Sciatic nerve (tissue), 2 donors: ENCODE results near the gene ZNF563. TPM values are rescaled to one million over a fixed set of nuclear protein-coding genes. Genes with fewer than 3 reads are reported as not detected.
"Not testable (repeated sequence)": the region's sequence is repeated elsewhere in the genome, so short reads cannot be mapped to it uniquely, and the experiment has no call there.

Experiments
- ATAC-seq: fragments of 200-7000 bp; cut with Tn5 transposase; one replicate; pipeline ENCODE4 v1.9.1; 2020; ENCODE audit warnings: mild to moderate bottlenecking, moderate library complexity
- DNase-seq: peaks from one replicate; pipeline ENCODE4 v3.0.0-alpha.2; 2020; ENCODE audit warnings: low spot score
- intact Hi-C: fragments of 100-400 bp; cut with DNase I; formaldehyde crosslinking; loops from one replicate; pipeline ENCODE4 v1.14.2; 2022
- total RNA-seq: library from RNA; stranded (reverse); fragmentation: NEBNext Ultra II Directional; extraction: Animal tissue kit (Norgen Biotek cat#: 25700); gene quantifications from one replicate; pipeline ENCODE4 v1.2.1, GENCODE V29; 2021
- donor health status: DM: no; HTN: no; CAD: no.
- donor health status: DM: no; HTN: no; CAD: no.

The ZNF563 gene
- total RNA-seq, 1 donor from 2014 or later, result 6.0 TPM

- ATAC-seq, DNase-seq, intact Hi-C loops: not testable (repeated sequence)
Observed at GRCh38 chr19:12308891-12309290, 24.5 kb downstream of the ZNF563 start.

GRCh38 chr19:12295191-12295590 lies 38.2 kb downstream of the ZNF563 start:
- intact Hi-C loops, result no loop called here
- no peak for DNase-seq
- ATAC-seq, result no peak

DNA sequence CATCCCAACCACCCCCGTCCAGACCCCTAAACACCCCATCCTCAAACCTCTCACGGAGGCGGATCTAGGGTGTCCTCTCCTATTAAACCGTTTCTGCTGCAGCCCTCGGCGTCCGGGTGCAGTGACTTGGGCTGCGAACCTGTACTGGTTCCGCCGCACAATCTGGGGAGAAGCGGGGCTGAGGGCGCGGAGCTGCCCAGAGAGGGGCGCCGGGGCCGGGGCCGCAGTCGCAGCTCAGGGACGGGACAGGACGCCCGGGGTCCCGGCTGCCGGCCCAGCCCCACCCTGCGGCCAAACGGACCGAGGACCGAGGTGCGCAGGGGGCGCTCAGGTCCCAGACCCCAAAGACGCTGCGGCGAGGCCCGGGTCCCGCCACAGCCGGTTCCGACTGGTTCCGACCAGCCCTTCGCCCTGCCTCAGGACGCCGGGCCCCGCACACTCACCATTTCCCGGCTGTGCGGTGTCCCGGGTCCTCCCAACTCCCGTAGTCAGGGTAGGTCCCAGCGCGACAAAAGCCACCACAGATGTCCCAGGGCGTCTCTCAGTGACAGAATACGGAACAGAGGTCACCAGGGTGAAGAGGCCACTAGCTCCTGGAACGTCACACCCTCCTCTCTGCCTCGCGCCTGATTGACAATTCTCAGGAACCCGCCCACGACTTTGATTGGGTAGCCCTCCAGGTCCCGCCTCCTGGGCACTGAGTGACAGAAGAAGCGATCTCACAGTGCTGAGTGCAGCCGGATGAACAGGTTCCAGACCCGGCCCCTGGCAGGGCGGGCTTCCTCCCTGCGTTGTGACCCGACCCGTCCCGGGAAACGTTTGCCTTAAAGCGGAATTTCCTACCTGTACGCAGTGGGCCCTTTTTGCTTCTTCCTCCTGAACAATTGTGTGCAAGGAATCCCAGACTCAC lies 38.9 kb downstream of the ZNF563 start, which contains the start of gene ZNF44:
Gene ZNF44, minus strand, starts transcription at position 635 of the 910 bp plus-strand sequence. Its CDS starts 189 bp downstream, at position 446.
- ATAC-seq (peak; percentile 100), DNase-seq (peak; percentile 99)
- intact Hi-C loops, result no loop called here

- intact Hi-C loops, result no loop called here
- DNase-seq, result peak; percentile 72
- ATAC-seq, result peak; percentile 41
Observed at GRCh38 chr19:12293777-12294248, 39.6 kb downstream of the ZNF563 start.

GRCh38 chr19:12289790-12290065 lies 43.7 kb downstream of the ZNF563 start:
- intact Hi-C loops, result no loop called here
- ATAC-seq, result no peak
- DNase-seq, result no peak

GRCh38 chr19:12287958-12288500 lies 45.4 kb downstream of the ZNF563 start:
- ATAC-seq, result no peak

DNA sequence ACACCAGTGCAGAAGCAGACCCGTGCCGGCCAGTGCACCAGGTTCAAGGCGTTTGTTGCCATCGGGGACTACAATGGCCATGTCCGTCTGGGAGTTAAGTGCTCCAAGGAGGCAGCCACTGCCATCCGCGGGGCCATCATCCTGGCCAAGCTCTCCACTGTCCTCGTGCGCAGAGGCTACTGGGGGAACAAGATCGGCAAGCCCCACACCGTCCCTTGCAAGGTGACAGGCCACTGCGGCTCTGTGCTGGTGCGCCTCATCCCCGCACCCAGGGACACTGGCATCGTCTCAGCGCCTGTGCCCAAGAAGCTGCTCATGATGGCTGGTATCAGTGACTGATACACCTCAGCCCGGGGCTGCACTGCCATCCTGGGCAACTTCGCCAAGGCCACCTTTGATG lies 48.8 kb downstream of the ZNF563 start:
- no peak for DNase-seq
- intact Hi-C loops, result no loop called here
- ATAC-seq, result no peak

More at GRCh38 chr19:12287958-12288500, 45.4 kb downstream of the ZNF563 start:
- DNase-seq, result no peak
- intact Hi-C loops, result no loop called here

GRCh38 chr19:12284226-12284625 lies 49.2 kb downstream of the ZNF563 start:
- no peak for ATAC-seq
- no peak for DNase-seq
- intact Hi-C loops, result no loop called here

- DNase-seq (no peak), ATAC-seq (no peak)
- intact Hi-C loops, result no loop called here
Observed at GRCh38 chr19:12278713-12279112, 54.7 kb downstream of the ZNF563 start.

DNA sequence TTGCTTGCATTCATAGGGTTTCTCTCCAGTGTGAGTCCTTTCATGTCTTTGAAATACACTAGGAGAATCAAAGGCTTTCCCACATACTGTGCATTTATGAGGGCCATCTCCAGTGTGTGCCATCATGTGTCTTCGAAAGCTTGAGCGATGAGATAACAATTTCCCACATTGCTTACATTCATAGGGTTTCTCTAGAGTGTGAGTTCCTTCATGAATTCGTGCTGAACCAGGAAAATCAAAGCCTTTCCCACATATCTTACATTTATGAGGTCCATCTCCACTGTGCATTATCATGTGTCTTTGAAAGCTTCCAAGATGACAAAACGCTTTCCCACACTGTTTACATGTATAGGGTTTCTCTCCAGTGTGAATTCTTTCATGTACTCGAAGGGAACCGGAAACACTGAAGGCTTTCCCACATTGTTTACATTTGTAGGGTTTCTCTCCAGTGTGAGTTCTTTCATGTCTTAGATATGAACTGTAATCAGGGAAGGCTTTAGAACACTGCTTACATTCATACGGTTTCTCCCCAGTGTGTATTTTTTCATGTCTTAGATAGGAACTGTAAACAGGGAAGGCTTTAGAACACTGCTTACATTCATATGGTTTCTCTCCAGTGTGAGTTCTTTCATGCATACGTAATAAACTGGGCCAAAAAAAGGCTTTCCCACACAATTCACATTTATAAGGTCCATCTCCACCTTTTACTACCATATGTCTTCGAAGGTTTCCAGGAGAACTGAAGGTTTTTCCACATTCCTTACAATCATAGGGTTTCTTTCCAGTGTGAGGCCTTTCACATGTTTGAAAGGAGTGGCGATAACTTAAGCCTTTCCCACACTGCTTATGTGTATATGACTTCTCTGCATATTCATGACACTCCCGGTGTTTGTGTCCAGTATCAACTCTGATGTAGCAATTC lies 60.2 kb downstream of the ZNF563 start:
- ATAC-seq (no peak), DNase-seq (no peak)
- intact Hi-C loops, result no loop called here

DNA sequence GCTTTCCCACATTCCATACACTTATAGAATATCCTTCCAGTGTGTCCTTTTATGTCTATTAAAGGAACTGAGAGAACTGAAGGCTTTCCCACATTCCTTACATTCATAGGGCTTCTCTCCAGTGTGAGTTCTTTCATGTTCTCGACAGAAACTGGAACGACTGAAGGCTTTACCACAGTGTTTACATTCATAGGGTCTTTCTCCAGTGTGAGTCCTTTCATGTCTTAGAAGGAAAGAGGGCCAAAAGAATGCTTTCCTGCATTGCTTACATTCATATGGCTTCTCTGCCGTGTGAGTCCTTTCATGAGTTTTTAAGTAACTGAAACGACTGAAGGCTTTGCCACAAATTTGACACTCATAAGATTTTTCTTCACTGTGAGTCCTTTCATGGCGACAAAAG lies 61.0 kb downstream of the ZNF563 start:
- DNase-seq (no peak), ATAC-seq (no peak)
- intact Hi-C loops, result no loop called here

- ATAC-seq (no peak), DNase-seq (no peak)
- intact Hi-C loops, result no loop called here
Observed at GRCh38 chr19:12270854-12271253, 62.6 kb downstream of the ZNF563 start.

Other genes with a start within 250 kb of the ZNF563 start
- gene ZNF20, start 193.3 kb downstream of the ZNF563 start, total RNA-seq, result 4.3 TPM
- 7.3 TPM for gene ZNF625, start 176.9 kb downstream of the ZNF563 start, total RNA-seq
- 15.8 TPM for gene ZNF136, start 170.5 kb downstream of the ZNF563 start, total RNA-seq
- gene ZNF44, start 38.8 kb downstream of the ZNF563 start, total RNA-seq, result 17.5 TPM
- 5.4 TPM for gene ZNF442, start 32.0 kb upstream of the ZNF563 start, total RNA-seq
- gene ZNF799, start 67.6 kb upstream of the ZNF563 start, total RNA-seq, result 7.4 TPM
- gene ZNF443, start 107.4 kb upstream of the ZNF563 start, total RNA-seq, result 6.8 TPM
- gene ZNF709, start 151.2 kb upstream of the ZNF563 start, total RNA-seq, result 5.8 TPM
- gene ZNF564, start 217.8 kb upstream of the ZNF563 start, total RNA-seq, result 19.5 TPM